Measurements from ENCODE around the gene STK33. TPM values are rescaled to one million over a fixed set of nuclear protein-coding genes. Genes with fewer than 3 reads are reported as not detected.

The STK33 gene
- total RNA-seq, 1 experiment from 2014 or later, result 10.9 TPM

DNA sequence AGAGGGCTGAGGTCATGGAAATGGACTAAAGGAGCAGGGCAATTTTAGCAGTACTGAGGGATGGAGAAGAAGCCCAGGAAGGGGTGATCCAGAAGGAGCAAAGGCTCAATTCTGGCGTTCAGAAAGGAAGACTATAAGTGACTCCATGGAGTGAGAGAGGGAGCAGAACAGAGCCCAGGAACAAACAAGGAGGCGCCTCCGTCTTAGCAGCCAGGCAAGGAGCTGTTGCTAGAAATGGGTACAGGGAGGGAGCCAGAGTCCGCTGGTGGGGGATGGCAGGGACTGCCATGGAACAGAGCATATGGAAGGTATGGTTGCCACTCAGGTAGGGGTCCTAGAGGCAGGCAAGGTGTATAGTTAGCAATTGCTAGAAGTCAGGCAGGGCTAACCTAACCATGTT lies 20.5 kb upstream of the STK33 start:
- H3K9me3 ChIP-seq (ENCODE audit: control insufficient read depth in 1 of 2, insufficient read depth in 1 of 2, low read depth in 1 of 2, low read length in 2 of 2), result no peaks in the 10 kb centered on the region
- no peaks in the 10 kb centered on the region for H3K9me2 ChIP-seq (ENCODE audit: insufficient read depth)
- no peaks in the 10 kb centered on the region for H3K27me3 ChIP-seq (ENCODE audit: insufficient read depth, low read length)
- ATAC-seq (no peak), DNase-seq (ENCODE audit: low read depth, low spot score) (no peak)
- no peak overlapping the region for H3K27ac ChIP-seq (ENCODE audit: low read depth, low read length)
- no peak overlapping the region for H2AFZ ChIP-seq (ENCODE audit: low read depth, low read length, poor library complexity, severe bottlenecking)
- POLR2A ChIA-PET, result no interaction called here
- H3K79me2 ChIP-seq (ENCODE audit: insufficient read depth, low read length), result no peaks in the 10 kb centered on the region
- RAD21 ChIA-PET (ENCODE audit: low non-redundant PET in 1 of 2, low total read pairs in 2 of 2, uncharacterized antibody in 2 of 2, unreplicated experiment in 2 of 2), result no interaction called here
- intact Hi-C loops (cut with micrococcal nuclease), result no loop called here
- CTCF ChIA-PET, result no interaction called here
- no peak overlapping the region for H3K4me3 ChIP-seq (replicated peaks in 1 of 2; ENCODE audit: low read depth in 1 of 2, low read length in 2 of 2)
- TF ChIP-seq, protein P1, sequence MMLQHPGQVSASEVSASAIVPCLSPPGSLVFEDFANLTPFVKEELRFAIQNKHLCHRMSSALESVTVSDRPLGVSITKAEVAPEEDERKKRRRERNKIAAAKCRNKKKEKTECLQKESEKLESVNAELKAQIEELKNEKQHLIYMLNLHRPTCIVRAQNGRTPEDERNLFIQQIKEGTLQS (IDR thresholded peaks at IDR 0.05), result no peak
- TF ChIP-seq SRF (IDR thresholded peaks at IDR 0.05; ENCODE audit: low read depth) (no peak), SIN3A (IDR thresholded peaks at IDR 0.05; ENCODE audit: low read depth) (no peak), POLR2A (IDR thresholded peaks at IDR 0.05; ENCODE audit: borderline replicate concordance, extremely low read depth, insufficient read depth, insufficient read length) (no peak), EZH2 (IDR thresholded peaks at IDR 0.05) (no peak), EGR1 (IDR thresholded peaks at IDR 0.05; ENCODE audit: low read depth) (no peak), JUND (IDR thresholded peaks at IDR 0.05) (no peak), ZNF274 (IDR thresholded peaks at IDR 0.05; ENCODE audit: low read depth, low read length) (no peak), CEBPB (IDR thresholded peaks at IDR 0.05; ENCODE audit: low read depth) (no peak), SP1 (IDR thresholded peaks at IDR 0.05; ENCODE audit: low read depth) (no peak), CBX3 (IDR thresholded peaks at IDR 0.05; ENCODE audit: low read depth) (no peak), TCF7L2 (IDR thresholded peaks at IDR 0.05; ENCODE audit: borderline replicate concordance, extremely low read depth, insufficient read depth, insufficient read length) (no peak), EZH2phosphoT487 (IDR thresholded peaks at IDR 0.05; ENCODE audit: borderline replicate concordance) (no peak), RAD21 (IDR thresholded peaks at IDR 0.05; ENCODE audit: low read depth) (no peak), YY1 (IDR thresholded peaks at IDR 0.05; ENCODE audit: extremely low read depth, insufficient replicate concordance, low read depth, low read length) (no peak), FOSL1 (IDR thresholded peaks at IDR 0.05; ENCODE audit: low read depth) (no peak)
- TF ChIP-seq, protein P2, sequence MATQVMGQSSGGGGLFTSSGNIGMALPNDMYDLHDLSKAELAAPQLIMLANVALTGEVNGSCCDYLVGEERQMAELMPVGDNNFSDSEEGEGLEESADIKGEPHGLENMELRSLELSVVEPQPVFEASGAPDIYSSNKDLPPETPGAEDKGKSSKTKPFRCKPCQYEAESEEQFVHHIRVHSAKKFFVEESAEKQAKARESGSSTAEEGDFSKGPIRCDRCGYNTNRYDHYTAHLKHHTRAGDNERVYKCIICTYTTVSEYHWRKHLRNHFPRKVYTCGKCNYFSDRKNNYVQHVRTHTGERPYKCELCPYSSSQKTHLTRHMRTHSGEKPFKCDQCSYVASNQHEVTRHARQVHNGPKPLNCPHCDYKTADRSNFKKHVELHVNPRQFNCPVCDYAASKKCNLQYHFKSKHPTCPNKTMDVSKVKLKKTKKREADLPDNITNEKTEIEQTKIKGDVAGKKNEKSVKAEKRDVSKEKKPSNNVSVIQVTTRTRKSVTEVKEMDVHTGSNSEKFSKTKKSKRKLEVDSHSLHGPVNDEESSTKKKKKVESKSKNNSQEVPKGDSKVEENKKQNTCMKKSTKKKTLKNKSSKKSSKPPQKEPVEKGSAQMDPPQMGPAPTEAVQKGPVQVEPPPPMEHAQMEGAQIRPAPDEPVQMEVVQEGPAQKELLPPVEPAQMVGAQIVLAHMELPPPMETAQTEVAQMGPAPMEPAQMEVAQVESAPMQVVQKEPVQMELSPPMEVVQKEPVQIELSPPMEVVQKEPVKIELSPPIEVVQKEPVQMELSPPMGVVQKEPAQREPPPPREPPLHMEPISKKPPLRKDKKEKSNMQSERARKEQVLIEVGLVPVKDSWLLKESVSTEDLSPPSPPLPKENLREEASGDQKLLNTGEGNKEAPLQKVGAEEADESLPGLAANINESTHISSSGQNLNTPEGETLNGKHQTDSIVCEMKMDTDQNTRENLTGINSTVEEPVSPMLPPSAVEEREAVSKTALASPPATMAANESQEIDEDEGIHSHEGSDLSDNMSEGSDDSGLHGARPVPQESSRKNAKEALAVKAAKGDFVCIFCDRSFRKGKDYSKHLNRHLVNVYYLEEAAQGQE (IDR thresholded peaks at IDR 0.05; ENCODE audit: low read depth), result no peak
- TF ChIP-seq, protein P3, sequence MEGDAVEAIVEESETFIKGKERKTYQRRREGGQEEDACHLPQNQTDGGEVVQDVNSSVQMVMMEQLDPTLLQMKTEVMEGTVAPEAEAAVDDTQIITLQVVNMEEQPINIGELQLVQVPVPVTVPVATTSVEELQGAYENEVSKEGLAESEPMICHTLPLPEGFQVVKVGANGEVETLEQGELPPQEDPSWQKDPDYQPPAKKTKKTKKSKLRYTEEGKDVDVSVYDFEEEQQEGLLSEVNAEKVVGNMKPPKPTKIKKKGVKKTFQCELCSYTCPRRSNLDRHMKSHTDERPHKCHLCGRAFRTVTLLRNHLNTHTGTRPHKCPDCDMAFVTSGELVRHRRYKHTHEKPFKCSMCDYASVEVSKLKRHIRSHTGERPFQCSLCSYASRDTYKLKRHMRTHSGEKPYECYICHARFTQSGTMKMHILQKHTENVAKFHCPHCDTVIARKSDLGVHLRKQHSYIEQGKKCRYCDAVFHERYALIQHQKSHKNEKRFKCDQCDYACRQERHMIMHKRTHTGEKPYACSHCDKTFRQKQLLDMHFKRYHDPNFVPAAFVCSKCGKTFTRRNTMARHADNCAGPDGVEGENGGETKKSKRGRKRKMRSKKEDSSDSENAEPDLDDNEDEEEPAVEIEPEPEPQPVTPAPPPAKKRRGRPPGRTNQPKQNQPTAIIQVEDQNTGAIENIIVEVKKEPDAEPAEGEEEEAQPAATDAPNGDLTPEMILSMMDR (IDR thresholded peaks at IDR 0.05 in 2 of 3, conservative IDR thresholded peaks at IDR 0.05 in 1 of 3; ENCODE audit: borderline replicate concordance in 1 of 3, insufficient read depth in 1 of 3, low read depth in 2 of 3, low read length in 2 of 3), result no peak
- TF ChIP-seq, protein P4, sequence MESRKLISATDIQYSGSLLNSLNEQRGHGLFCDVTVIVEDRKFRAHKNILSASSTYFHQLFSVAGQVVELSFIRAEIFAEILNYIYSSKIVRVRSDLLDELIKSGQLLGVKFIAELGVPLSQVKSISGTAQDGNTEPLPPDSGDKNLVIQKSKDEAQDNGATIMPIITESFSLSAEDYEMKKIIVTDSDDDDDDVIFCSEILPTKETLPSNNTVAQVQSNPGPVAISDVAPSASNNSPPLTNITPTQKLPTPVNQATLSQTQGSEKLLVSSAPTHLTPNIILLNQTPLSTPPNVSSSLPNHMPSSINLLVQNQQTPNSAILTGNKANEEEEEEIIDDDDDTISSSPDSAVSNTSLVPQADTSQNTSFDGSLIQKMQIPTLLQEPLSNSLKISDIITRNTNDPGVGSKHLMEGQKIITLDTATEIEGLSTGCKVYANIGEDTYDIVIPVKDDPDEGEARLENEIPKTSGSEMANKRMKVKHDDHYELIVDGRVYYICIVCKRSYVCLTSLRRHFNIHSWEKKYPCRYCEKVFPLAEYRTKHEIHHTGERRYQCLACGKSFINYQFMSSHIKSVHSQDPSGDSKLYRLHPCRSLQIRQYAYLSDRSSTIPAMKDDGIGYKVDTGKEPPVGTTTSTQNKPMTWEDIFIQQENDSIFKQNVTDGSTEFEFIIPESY (IDR thresholded peaks at IDR 0.05; ENCODE audit: extremely low read depth, insufficient replicate concordance, low read length), result no peak
- no peak overlapping the region for H3K9ac ChIP-seq (ENCODE audit: low read length)
- no peak overlapping the region for H3K4me2 ChIP-seq (ENCODE audit: low read length)
- no TSS peak for BruUV-seq (replicated peaks)
- no peaks in the 10 kb centered on the region for H4K20me1 ChIP-seq (ENCODE audit: insufficient read depth)
- H3K4me1 ChIP-seq (ENCODE audit: control insufficient read depth in 1 of 2, insufficient read depth in 2 of 2, low read length in 2 of 2), result no peaks in the 10 kb centered on the region
- peaks cover 13% of the 10 kb centered on the region in 2 experiments; a peak in 3 of 4 replicates for H3K36me3 ChIP-seq (ENCODE audit: control insufficient read depth in 1 of 2, insufficient read depth in 2 of 2, low read length in 2 of 2)
